MM.1S (cell line): Measurements from ENCODE around the gene PROX2.
A peak's percentile ranks its signal among the peaks of the same experiment; 100 is the strongest.

Experiments used
- DNase-seq: peaks from one replicate; pipeline ENCODE4 v3.0.0-alpha.2; 2015
- H2AFZ ChIP-seq: fragments of 300-600 bp; sonication (generic); 2 replicates; pipeline ENCODE4 v1.6.0; 2016; ENCODE audit warnings: antibody characterized with exemption, low read length
- H3F3A ChIP-seq: fragments of 300-600 bp; sonication (generic); 2 replicates; pipeline ENCODE4 v1.6.1; 2016; ENCODE audit warnings: mild to moderate bottlenecking, antibody characterized with exemption, low read length, moderate library complexity, mixed read lengths; ENCODE audit not compliant: insufficient read depth
- H3K27ac ChIP-seq: fragments of 300-600 bp; sonication (generic); 2 replicates; pipeline ENCODE4 v1.5.1; 2016; ENCODE audit warnings: mild to moderate bottlenecking, low read length
- H3K27me3 ChIP-seq: fragments of 300-600 bp; sonication (generic); replicated peaks from 2 replicates; pipeline ENCODE4 v1.6.0; 2016; ENCODE audit warnings: low read length; ENCODE audit not compliant: insufficient read depth
- H3K36me3 ChIP-seq: fragments of 300-600 bp; sonication (generic); replicated peaks from 2 replicates; pipeline ENCODE4 v1.6.1; 2016; ENCODE audit warnings: mild to moderate bottlenecking, low read length, mixed read lengths; ENCODE audit not compliant: insufficient read depth
- H3K4me1 ChIP-seq: fragments of 300-600 bp; sonication (generic); 2 replicates; pipeline ENCODE4 v1.6.1; 2016; ENCODE audit warnings: low read length, mixed read lengths
- H3K4me2 ChIP-seq: fragments of 300-600 bp; sonication (generic); 2 replicates; pipeline ENCODE4 v1.6.0; 2016; ENCODE audit warnings: low read depth, low read length
- H3K4me3 ChIP-seq: fragments of 300-600 bp; sonication (generic); 2 replicates; pipeline ENCODE4 v1.5.1; 2016; ENCODE audit warnings: low read length, mixed read lengths
- H3K79me2 ChIP-seq: fragments of 300-600 bp; sonication (generic); 2 replicates; pipeline ENCODE4 v1.6.1; 2016; ENCODE audit warnings: mixed run types, low read length, mixed read lengths
- H3K9ac ChIP-seq: fragments of 300-600 bp; sonication (generic); 2 replicates; pipeline ENCODE4 v1.6.1; 2016; ENCODE audit warnings: low read length, mixed read lengths
- H3K9me2 ChIP-seq: fragments of 300-600 bp; sonication (generic); replicated peaks from 2 replicates; pipeline ENCODE4 v1.6.1; 2016; ENCODE audit warnings: mild to moderate bottlenecking, low read length, mixed read lengths; ENCODE audit not compliant: insufficient read depth
- H3K9me3 ChIP-seq: fragments of 300-600 bp; sonication (generic); replicated peaks from 2 replicates; pipeline ENCODE4 v1.6.1; 2016; ENCODE audit warnings: mild to moderate bottlenecking, low read length, mixed read lengths; ENCODE audit not compliant: insufficient read depth
- H4K20me1 ChIP-seq: fragments of 300-600 bp; sonication (generic); 2 replicates; pipeline ENCODE4 v1.6.1; 2016; ENCODE audit warnings: mild to moderate bottlenecking, low read length, moderate library complexity, mixed read lengths; ENCODE audit not compliant: insufficient read depth
- EZH2 ChIP-seq: fragments of 300-600 bp; sonication (generic); optimal IDR thresholded peaks from 2 replicates; pipeline ENCODE3; 2017; ENCODE audit warnings: low read depth, mild to moderate bottlenecking, antibody characterized with exemption, low read length, mixed read lengths
- EZH2phosphoT487 ChIP-seq: fragments of 300-600 bp; sonication (generic); IDR thresholded peaks from 2 replicates; pipeline ENCODE4 v1.6.1; 2018; ENCODE audit warnings: antibody characterized with exemption, low read length
- TF ChIP-seq, protein P1 (sequence below): fragments of 300-600 bp; sonication (generic); IDR thresholded peaks from 2 replicates; pipeline ENCODE4 v1.5.1; 2016; ENCODE audit warnings: antibody characterized with exemption, low read length, mixed read lengths

The PROX2 gene

GRCh38 chr14:74875941-74876913 is at the start of gene PROX2:
PROX2 (minus strand) TSS chr14:74876145; CDS start chr14:74863834, 12,311 bp downstream.
- Histone ChIP-seq H3K9me2 (no peaks in the 10 kb centered on the region), H3K9me3 (no peaks in the 10 kb centered on the region), H4K20me1 (no peaks in the 10 kb centered on the region), H3K4me3 (no peak within 1 kb of the TSS), H3K27ac (no peak within 1 kb of the TSS), H3K27me3 (no peaks in the 10 kb centered on the region), H3F3A (no peaks in the 10 kb centered on the region), H2AFZ (no peak within 1 kb of the TSS), H3K79me2 (no peaks in the 10 kb centered on the region), H3K4me1 (no peaks in the 10 kb centered on the region), H3K36me3 (no peaks in the 10 kb centered on the region), H3K4me2 (no peak within 1 kb of the TSS), H3K9ac (no peak within 1 kb of the TSS)
- TF ChIP-seq EZH2, result no peak
- TF ChIP-seq, protein P1, sequence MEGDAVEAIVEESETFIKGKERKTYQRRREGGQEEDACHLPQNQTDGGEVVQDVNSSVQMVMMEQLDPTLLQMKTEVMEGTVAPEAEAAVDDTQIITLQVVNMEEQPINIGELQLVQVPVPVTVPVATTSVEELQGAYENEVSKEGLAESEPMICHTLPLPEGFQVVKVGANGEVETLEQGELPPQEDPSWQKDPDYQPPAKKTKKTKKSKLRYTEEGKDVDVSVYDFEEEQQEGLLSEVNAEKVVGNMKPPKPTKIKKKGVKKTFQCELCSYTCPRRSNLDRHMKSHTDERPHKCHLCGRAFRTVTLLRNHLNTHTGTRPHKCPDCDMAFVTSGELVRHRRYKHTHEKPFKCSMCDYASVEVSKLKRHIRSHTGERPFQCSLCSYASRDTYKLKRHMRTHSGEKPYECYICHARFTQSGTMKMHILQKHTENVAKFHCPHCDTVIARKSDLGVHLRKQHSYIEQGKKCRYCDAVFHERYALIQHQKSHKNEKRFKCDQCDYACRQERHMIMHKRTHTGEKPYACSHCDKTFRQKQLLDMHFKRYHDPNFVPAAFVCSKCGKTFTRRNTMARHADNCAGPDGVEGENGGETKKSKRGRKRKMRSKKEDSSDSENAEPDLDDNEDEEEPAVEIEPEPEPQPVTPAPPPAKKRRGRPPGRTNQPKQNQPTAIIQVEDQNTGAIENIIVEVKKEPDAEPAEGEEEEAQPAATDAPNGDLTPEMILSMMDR, result no peak
- no peak for TF ChIP-seq EZH2phosphoT487
- DNase-seq, result no peak

GRCh38 chr14:74924061-74924460 is 48.1 kb upstream of the PROX2 start:
- Histone ChIP-seq H3F3A (no peaks in the 10 kb centered on the region), H2AFZ (no peak overlapping the region), H3K4me1 (no peaks in the 10 kb centered on the region), H3K9me2 (no peaks in the 10 kb centered on the region), H3K27ac (no peak overlapping the region), H4K20me1 (no peaks in the 10 kb centered on the region), H3K4me2 (no peak overlapping the region), H3K79me2 (no peaks in the 10 kb centered on the region), H3K36me3 (no peaks in the 10 kb centered on the region), H3K27me3 (no peaks in the 10 kb centered on the region), H3K9me3 (no peaks in the 10 kb centered on the region), H3K4me3 (no peak overlapping the region), H3K9ac (no peak overlapping the region)
- no peak for DNase-seq
- TF ChIP-seq, protein P1, result no peak
- TF ChIP-seq EZH2phosphoT487 (no peak), EZH2 (no peak)

DNA sequence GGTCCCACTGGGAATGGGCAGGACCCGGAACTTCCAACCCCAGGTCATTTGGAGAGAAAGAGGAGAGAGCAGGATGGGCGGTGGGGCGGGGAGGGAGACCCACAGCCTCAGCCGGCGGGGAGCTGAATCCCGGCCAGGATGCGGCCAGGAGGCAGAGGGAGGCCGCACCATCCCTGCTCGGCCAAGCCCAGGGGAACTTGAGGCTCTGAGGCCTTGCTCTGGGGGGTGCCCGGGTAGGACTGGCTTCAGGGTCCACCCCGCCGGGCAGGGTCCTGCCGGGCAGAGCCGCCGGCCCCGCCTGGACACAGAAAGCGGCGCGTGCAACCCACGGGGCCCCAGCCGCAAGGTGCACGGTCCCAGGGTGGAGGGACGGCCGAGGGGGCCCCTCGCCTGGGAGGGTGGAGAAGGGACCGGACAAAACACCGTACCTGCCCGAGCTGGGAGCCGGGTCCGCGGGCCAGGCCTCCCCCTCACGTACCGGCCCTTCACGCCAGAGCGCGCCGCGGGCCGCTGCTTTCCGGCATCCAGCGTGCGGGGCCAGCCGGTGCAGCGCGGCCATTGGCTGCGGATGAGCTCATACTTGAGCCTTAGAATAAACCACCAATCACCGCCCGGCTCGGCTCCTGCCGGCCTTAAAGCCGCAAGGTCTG is 46.9 kb upstream of the PROX2 start, which contains the start of gene RPS6KL1:
Gene RPS6KL1, minus strand, starts transcription at position 509 of the 650 bp plus-strand sequence. CDS start 1,719 bp downstream, outside the sequence.
- Histone ChIP-seq H3K9me3 (no peaks in the 10 kb centered on the region), H3K4me2 (peak within 1 kb of the TSS; percentile 70), H3F3A (no peaks in the 10 kb centered on the region), H3K9me2 (no peaks in the 10 kb centered on the region), H3K4me1 (no peaks in the 10 kb centered on the region), H4K20me1 (no peaks in the 10 kb centered on the region), H3K27ac (no peak within 1 kb of the TSS), H2AFZ (peak within 1 kb of the TSS; percentile 80), H3K36me3 (no peaks in the 10 kb centered on the region), H3K79me2 (no peaks in the 10 kb centered on the region), H3K27me3 (no peaks in the 10 kb centered on the region), H3K4me3 (peak within 1 kb of the TSS; percentile 74), H3K9ac (peak within 1 kb of the TSS; percentile 72)
- TF ChIP-seq EZH2phosphoT487 (no peak), EZH2 (no peak)
- TF ChIP-seq, protein P1, result no peak
- peak; percentile 76 for DNase-seq
